NCI-H82 treated with DMSO at 0.1 percent for 48 hours (cell line): ENCODE data around the gene EXOC5.

Experiments used
- DNase-seq: peaks from one replicate; lab custom pipeline; 2025; ENCODE audit not compliant: unreplicated experiment; lab: John Stamatoyannopoulos, UW

EXOC5 gene

DNA sequence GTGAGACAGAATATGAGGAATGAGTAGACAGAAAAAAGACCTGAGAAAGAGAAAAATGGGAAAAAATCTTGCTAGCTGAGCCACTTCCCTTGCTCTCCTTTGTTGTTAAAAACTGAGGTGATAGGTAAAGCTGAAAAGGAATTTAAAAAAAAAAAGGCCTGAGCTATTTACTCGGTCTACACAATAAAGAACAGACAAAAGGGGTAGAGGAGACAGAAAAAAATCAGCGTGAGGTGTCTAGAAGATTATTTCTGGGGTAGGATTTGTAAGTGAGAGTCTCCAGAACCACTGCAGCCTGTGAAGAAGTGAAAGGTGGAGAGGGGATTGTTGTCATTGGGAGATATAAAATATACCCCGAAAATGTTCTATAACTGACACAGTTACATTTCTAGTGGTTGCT is 98.8 kb downstream of the EXOC5 start:
- no peak for DNase-seq

DNA sequence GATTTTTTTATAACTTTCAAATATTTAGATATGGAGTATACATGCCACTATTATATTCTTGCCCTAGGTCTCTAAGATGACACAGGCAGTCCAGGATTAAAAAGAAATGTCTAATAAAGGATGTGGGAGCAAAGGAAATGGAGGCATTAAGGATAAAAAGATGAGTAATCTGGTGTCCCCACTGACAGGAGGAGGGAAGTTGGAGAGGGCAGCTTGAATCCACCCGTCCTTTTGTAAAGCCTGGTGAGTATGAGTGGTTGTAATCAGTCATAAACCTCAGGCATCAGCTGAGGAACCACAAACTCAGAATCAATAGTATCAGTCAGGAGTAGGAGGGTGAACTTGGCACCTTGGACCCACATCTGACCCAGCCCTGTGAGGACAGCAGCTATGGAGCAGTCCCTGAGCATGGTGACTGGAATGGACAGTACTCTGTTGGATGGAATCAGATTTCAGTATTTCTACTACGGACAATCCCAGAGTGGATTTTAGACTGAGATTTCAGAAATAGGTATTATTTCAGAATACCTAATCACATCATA is 100.5 kb downstream of the EXOC5 start:
- no peak for DNase-seq

DNA sequence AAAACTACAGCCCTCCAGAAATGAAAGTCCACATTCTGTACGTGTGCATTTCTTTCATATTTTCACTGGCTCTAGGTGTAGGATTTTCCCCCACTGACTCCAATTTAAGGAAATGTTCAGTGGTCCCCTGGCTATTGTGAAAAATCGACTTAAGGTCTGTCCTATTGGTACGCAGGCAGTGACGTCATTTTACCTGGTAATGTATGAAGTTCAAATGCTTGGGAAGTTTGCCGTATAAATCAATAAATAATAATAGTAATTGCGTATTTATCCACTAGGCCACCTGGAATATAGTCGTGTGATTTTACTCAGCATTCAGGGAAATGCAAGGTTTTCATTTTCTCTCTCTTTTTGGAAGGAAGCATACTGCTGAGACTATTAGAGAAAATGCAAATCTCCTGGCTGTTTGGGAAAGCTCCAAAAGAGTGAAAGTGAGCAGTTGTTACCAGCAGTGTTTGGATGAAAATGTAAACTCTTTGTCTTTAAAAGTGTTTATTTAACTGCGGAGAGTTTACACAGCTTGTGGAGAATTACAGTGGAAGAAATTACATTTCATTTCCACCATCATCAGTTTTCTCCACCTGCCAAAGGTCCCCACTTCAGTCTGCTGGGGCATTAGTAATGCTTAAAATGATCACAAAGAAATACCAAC is 107.0 kb downstream of the EXOC5 start:
- no peak for DNase-seq

DNA sequence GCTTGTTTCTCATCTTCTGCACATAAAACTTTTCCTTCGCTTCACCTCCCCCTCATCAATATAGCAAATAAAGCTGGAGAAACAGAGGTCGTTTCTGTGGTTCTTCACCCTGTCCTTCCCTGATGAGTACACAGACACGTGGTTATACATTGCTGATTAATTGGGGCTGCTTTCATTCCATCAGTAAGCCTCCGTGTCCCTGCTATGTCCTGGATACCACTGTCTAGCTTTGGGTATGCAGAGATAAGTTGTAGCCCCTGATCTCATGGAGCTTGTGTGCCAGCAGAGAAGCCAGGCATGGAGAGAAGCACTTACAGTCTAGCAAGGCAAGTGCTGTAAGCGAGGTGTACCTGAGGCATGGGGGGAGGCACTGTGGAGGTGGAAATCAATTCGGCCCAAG is 108.4 kb downstream of the EXOC5 start:
- DNase-seq = no peak

DNA sequence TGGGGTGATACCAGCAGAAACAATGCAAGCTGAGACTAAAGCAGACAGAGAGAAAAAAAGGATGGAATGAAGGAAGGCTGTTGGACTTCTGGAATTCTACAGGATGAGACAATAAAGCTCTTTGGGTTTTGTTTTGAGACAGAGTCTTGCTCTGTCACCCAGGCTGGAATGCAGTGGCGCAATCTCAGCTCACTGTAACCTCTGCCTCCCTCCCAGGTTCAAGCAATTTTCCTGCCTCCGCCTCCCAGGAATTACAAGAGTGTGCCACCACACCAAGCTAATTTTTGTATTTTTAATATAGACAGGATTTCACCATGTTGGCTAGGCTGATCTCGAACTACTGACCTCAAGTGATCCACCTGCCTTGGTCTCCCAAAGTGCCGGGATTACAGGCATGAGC is 115.4 kb downstream of the EXOC5 start:
- DNase-seq = no peak
